ENCODE results near the gene PTPRN2. TPM values are rescaled to one million over a fixed set of nuclear protein-coding genes. Genes with fewer than 3 reads are reported as not detected.
A peak's percentile ranks its signal among the peaks of the same experiment; 100 is the strongest.

Gene PTPRN2
- total and polyA plus RNA-seq, 2 donors from 2014 or later, result 4.8 to 6.2 TPM

GRCh38 chr7:157831143-157831905 is 756.3 kb downstream of the PTPRN2 start:
- Histone ChIP-seq H3K36me3 (ENCODE audit: control insufficient read depth in 2 of 3, insufficient read depth in 3 of 3, low read length in 3 of 3) (no peaks in the 10 kb centered on the region), H3K4me1 (ENCODE audit: control insufficient read depth in 2 of 3, insufficient read depth in 2 of 3, low read depth in 1 of 3, low read length in 3 of 3) (no peaks in the 10 kb centered on the region), H3K4me3 (ENCODE audit: low read length in 3 of 3) (no peak overlapping the region), H3K9me3 (ENCODE audit: control insufficient read depth in 2 of 3, insufficient read depth in 1 of 3, low read length in 3 of 3) (no peaks in the 10 kb centered on the region), H3K27ac (ENCODE audit: low read depth in 2 of 2, low read length in 2 of 2) (no peak overlapping the region), H3K27me3 (ENCODE audit: control insufficient read depth, insufficient read depth, low read length) (no peaks in the 10 kb centered on the region), H3K9ac (ENCODE audit: low read length in 3 of 3) (no peak overlapping the region)
- no peak for TF ChIP-seq CTCF (IDR thresholded peaks at IDR 0.05; ENCODE audit: borderline replicate concordance, extremely low read depth, insufficient read depth)
- intact Hi-C loops (cut with DNase I), result no loop called here
- FAIRE-seq (no peak), DNase-seq (peak in 1 of 5 donors; percentile 41)

GRCh38 chr7:157830331-157830730 is 757.3 kb downstream of the PTPRN2 start:
- DNase-seq, result peak in 1 of 5 donors; percentile 58

GRCh38 chr7:157829491-157829890 is 758.1 kb downstream of the PTPRN2 start:
- peak in 1 of 5 donors; percentile 54 for DNase-seq
- Histone ChIP-seq H3K4me1 (ENCODE audit: control insufficient read depth in 2 of 3, insufficient read depth in 2 of 3, low read depth in 1 of 3, low read length in 3 of 3) (no peaks in the 10 kb centered on the region), H3K36me3 (ENCODE audit: control insufficient read depth in 2 of 3, insufficient read depth in 3 of 3, low read length in 3 of 3) (no peaks in the 10 kb centered on the region), H3K27me3 (ENCODE audit: control insufficient read depth, insufficient read depth, low read length) (no peaks in the 10 kb centered on the region), H3K27ac (ENCODE audit: low read depth in 2 of 2, low read length in 2 of 2) (no peak overlapping the region), H3K4me3 (ENCODE audit: low read length in 3 of 3) (no peak overlapping the region), H3K9ac (ENCODE audit: low read length in 3 of 3) (no peak overlapping the region), H3K9me3 (ENCODE audit: control insufficient read depth in 2 of 3, insufficient read depth in 1 of 3, low read length in 3 of 3) (no peaks in the 10 kb centered on the region)
- intact Hi-C loops (cut with DNase I), result no loop called here
- no peak for FAIRE-seq
- no peak for TF ChIP-seq CTCF (IDR thresholded peaks at IDR 0.05; ENCODE audit: borderline replicate concordance, extremely low read depth, insufficient read depth)

More at GRCh38 chr7:157830331-157830730, 757.3 kb downstream of the PTPRN2 start:
- no peaks in the 10 kb centered on the region for H3K36me3 ChIP-seq (ENCODE audit: control insufficient read depth in 2 of 3, insufficient read depth in 3 of 3, low read length in 3 of 3)
- H3K4me1 ChIP-seq (ENCODE audit: control insufficient read depth in 2 of 3, insufficient read depth in 2 of 3, low read depth in 1 of 3, low read length in 3 of 3), result no peaks in the 10 kb centered on the region
- no peaks in the 10 kb centered on the region for H3K27me3 ChIP-seq (ENCODE audit: control insufficient read depth, insufficient read depth, low read length)
- FAIRE-seq, result no peak
- H3K27ac ChIP-seq (ENCODE audit: low read depth in 2 of 2, low read length in 2 of 2), result no peak overlapping the region
- H3K9me3 ChIP-seq (ENCODE audit: control insufficient read depth in 2 of 3, insufficient read depth in 1 of 3, low read length in 3 of 3), result no peaks in the 10 kb centered on the region
- no peak for TF ChIP-seq CTCF (IDR thresholded peaks at IDR 0.05; ENCODE audit: borderline replicate concordance, extremely low read depth, insufficient read depth)
- H3K9ac ChIP-seq (ENCODE audit: low read length in 3 of 3), result no peak overlapping the region
- H3K4me3 ChIP-seq (ENCODE audit: low read length in 3 of 3), result no peak overlapping the region
- intact Hi-C loops (cut with DNase I), result no loop called here

Measured in kidney (tissue), 14 donors.